Endothelial cell of umbilical vein (primary cell): ENCODE measurements around the gene HASPIN. TPM values are rescaled to one million over a fixed set of nuclear protein-coding genes. Genes with fewer than 3 reads are reported as not detected.

Experiments
- BruUV-seq: library from RNA; stranded (reverse); fragments of 400-500 nt; replicated peaks from 2 replicates; lab custom pipeline; 2021; lab: Mats Ljungman, UMichigan
- CTCF ChIA-PET: fragments of 300-600, 350-600 bp; sonication (Branson Sonifier 250); formaldehyde crosslinking; loops from one replicate; lab custom pipeline; 2021; ENCODE audit warnings: antibody characterized with exemption, inconsistent platforms; lab: Charles Lee
- POLR2A ChIA-PET: fragments of 300-600, 350-600 bp; sonication (Branson Sonifier 250); formaldehyde crosslinking; loops from one replicate; lab custom pipeline; 2021; ENCODE audit warnings: antibody characterized with exemption, inconsistent platforms; lab: Charles Lee
- DNase-seq: peaks from one replicate; pipeline ENCODE4 v3.0.0-alpha.2; 2011; ENCODE audit warnings: low read depth, low spot score
- FAIRE-seq: peaks from 2 replicates; lab custom pipeline; 2011; peaks lifted over from hg19 to GRCh38; lab: Jason Lieb, UNC
- H2AFZ ChIP-seq: 2 replicates; pipeline ENCODE4 v1.6.0; 2012; ENCODE audit warnings: low read depth, low read length, control low read depth, inconsistent platforms
- H3K27ac ChIP-seq: 2 replicates; pipeline ENCODE4 v1.5.1; 2011; ENCODE audit warnings: low read depth, mild to moderate bottlenecking, control low read depth, low read length, moderate library complexity; ENCODE audit not compliant: insufficient read depth
- H3K27me3 ChIP-seq, 2 experiments: 2 replicates each; pipeline versions ENCODE4 v1.6.0 to v1.6.1; 2011; ENCODE audit warnings: low read length in 2 of 2, mixed read lengths in 1 of 2; ENCODE audit not compliant: control insufficient read depth in 2 of 2, insufficient read depth in 2 of 2
- H3K36me3 ChIP-seq, 2 experiments: 2 replicates in 1 of 2; 3 replicates in 1 of 2; pipeline ENCODE4 v1.5.1; 2011; ENCODE audit warnings: low read length in 2 of 2, mild to moderate bottlenecking in 1 of 2, moderate library complexity in 1 of 2; ENCODE audit not compliant: control insufficient read depth in 2 of 2, insufficient read depth in 2 of 2; ENCODE audit errors: extremely low read depth in 1 of 2
- H3K4me1 ChIP-seq: 3 replicates; pipeline ENCODE4 v1.5.1; 2011; ENCODE audit warnings: mild to moderate bottlenecking, low read length; ENCODE audit not compliant: control insufficient read depth, insufficient read depth; ENCODE audit errors: extremely low read depth
- H3K4me2 ChIP-seq: 2 replicates; pipeline ENCODE4 v1.6.1; 2011; ENCODE audit warnings: low read length, control low read depth, mixed read lengths; ENCODE audit not compliant: insufficient read depth
- H3K4me3 ChIP-seq, 3 experiments: fragments of 200-600 bp in 1 of 3; sonication (generic), shearing (Covaris generic) in 1 of 3; replicated peaks in 1 of 3; 2 replicates each; pipeline ENCODE4 v1.5.1; 2011 to 2016; ENCODE audit warnings: control low read depth in 3 of 3, low read length in 3 of 3, mild to moderate bottlenecking in 2 of 3, inconsistent platforms in 1 of 3, low read depth in 1 of 3, moderate library complexity in 1 of 3; ENCODE audit not compliant: insufficient read depth in 1 of 3
- H3K79me2 ChIP-seq: 2 replicates; pipeline ENCODE4 v1.6.0; 2012; ENCODE audit warnings: low read length, inconsistent platforms; ENCODE audit not compliant: control insufficient read depth, insufficient read depth
- H3K9ac ChIP-seq: replicated peaks from 2 replicates; pipeline ENCODE3; 2011; ENCODE audit warnings: low read length, control low read depth; ENCODE audit not compliant: insufficient read depth; ENCODE audit errors: extremely low read depth
- H3K9me1 ChIP-seq: replicated peaks from 3 replicates; pipeline ENCODE4 v1.6.0; 2011; ENCODE audit warnings: mild to moderate bottlenecking, low read length; ENCODE audit not compliant: control insufficient read depth, insufficient read depth; ENCODE audit errors: extremely low read depth
- H3K9me3 ChIP-seq: replicated peaks from 2 replicates; pipeline ENCODE4 v1.5.1; 2012; ENCODE audit warnings: low read length, inconsistent platforms; ENCODE audit not compliant: control insufficient read depth, insufficient read depth
- H4K20me1 ChIP-seq: replicated peaks from 2 replicates; pipeline ENCODE3; 2011; ENCODE audit warnings: mild to moderate bottlenecking, low read length; ENCODE audit not compliant: control insufficient read depth, insufficient read depth; ENCODE audit errors: extremely low read depth
- EZH2 ChIP-seq: IDR thresholded peaks from 2 replicates; pipeline ENCODE4 v1.6.1; 2012; ENCODE audit warnings: borderline replicate concordance, low read depth, mild to moderate bottlenecking, moderate library complexity, low read length, inconsistent platforms; ENCODE audit not compliant: severe bottlenecking
- FOS ChIP-seq: IDR thresholded peaks from 2 replicates; pipeline ENCODE4 v1.6.1; 2011; ENCODE audit warnings: mild to moderate bottlenecking, low read length, moderate library complexity, borderline replicate concordance; ENCODE audit not compliant: insufficient read depth
- GATA2 ChIP-seq: IDR thresholded peaks from 2 replicates; pipeline ENCODE4 v1.7.0; 2011; ENCODE audit warnings: low read depth, mild to moderate bottlenecking, moderate library complexity, mixed read lengths, low read length; ENCODE audit not compliant: insufficient read length, insufficient read depth
- JUN ChIP-seq: IDR thresholded peaks from 2 replicates; pipeline ENCODE4 v1.6.1; 2011; ENCODE audit warnings: borderline replicate concordance, low read depth; ENCODE audit not compliant: insufficient read length, insufficient read depth
- MYC ChIP-seq: IDR thresholded peaks from one replicate; pipeline ENCODE4 v1.6.1; 2011; ENCODE audit warnings: mild to moderate bottlenecking, low read depth, low read length
- POLR2A ChIP-seq: IDR thresholded peaks from 2 replicates; pipeline ENCODE4 v1.6.1; 2012; ENCODE audit warnings: low read depth, mild to moderate bottlenecking, control low read depth, low read length
- POLR2AphosphoS5 ChIP-seq: IDR thresholded peaks from 2 replicates; pipeline ENCODE4 v1.6.1; 2012; ENCODE audit warnings: low read depth, mild to moderate bottlenecking, control low read depth, low read length, moderate library complexity; ENCODE audit not compliant: insufficient read depth
- dilution Hi-C: fragments of 300-500 bp; cut with MboI; formaldehyde crosslinking; loops from one replicate; pipeline ENCODE4 v1.15.0; 2019; ENCODE audit warnings: low sequenced_read_pairs; ENCODE audit not compliant: extremely low pct_ligation_motif_present
- intact Hi-C: fragments of 100-400 bp; cut with micrococcal nuclease; formaldehyde crosslinking; loops from one replicate; pipeline ENCODE4 v1.10.0; 2022
- polyA plus RNA-seq, 4 experiments: library from polyadenylated mRNA; depleted of rRNA in 3 of 4; stranded (reverse) in 3 of 4; unstranded in 1 of 4; fragments of >200 nt; gene quantifications; 2 replicates each; pipeline versions ENCODE4 v1.2.1 to v1.2.3, GENCODE V29; 2011 to 2012; ENCODE audit warnings: missing spikeins in 1 of 4
- total RNA-seq: library from RNA; stranded (reverse); gene quantifications from 2 replicates; pipeline ENCODE4 v1.2.3, GENCODE V29; 2021
- TF ChIP-seq, protein P1 (sequence below): IDR thresholded peaks from 2 replicates; pipeline ENCODE4 v1.6.1; 2011; ENCODE audit not compliant: insufficient read depth, insufficient read length
- TF ChIP-seq, protein P2 (sequence below), 2 donors: IDR thresholded peaks; 1 replicate in 1 of 2; 2 replicates in 1 of 2; pipeline ENCODE4 v1.5.1; 2011; ENCODE audit warnings: low read length in 2 of 2, mild to moderate bottlenecking in 2 of 2, moderate library complexity in 2 of 2, control low read depth in 1 of 2, inconsistent platforms in 1 of 2, low read depth in 1 of 2; ENCODE audit not compliant: insufficient read depth in 1 of 2; ENCODE audit errors: extremely low read depth in 1 of 2

HASPIN gene
- total and polyA plus RNA-seq, 2 donors (not counting 3 experiments of a cell fraction or from before 2014, with no cell fraction given): 2.7 to 13.2 TPM

DNA sequence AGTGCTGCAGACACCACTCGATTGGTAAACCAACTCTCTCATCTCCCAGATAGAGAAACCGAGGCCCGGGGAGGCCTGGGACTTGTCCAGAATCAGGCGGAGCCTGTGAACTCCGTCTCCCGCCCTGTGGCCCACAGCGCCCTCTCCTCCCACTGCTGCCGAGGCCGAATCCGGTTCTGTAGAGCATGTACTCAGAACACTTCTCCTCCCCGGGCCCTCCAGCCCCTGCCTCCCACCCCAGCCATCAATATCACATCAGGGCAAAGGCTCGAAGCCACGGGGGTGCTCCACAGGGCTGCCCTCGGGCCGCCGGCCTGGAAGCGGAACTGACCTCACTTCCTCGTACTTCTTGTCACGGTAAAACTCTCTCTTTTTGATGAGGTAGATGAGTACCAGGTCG, 42.1 kb upstream of the HASPIN start:
- Histone ChIP-seq H3K4me3 (no peak overlapping the region), H3K9ac (no peak overlapping the region), H3K27me3 (peaks cover 0 to 9% of the 10 kb centered on the region in 2 experiments), H2AFZ (no peak overlapping the region), H3K36me3 (no peaks in the 10 kb centered on the region), H3K4me2 (no peak overlapping the region), H4K20me1 (no peaks in the 10 kb centered on the region), H3K9me3 (no peaks in the 10 kb centered on the region), H3K9me1 (no peaks in the 10 kb centered on the region), H3K4me1 (no peaks in the 10 kb centered on the region), H3K27ac (no peak overlapping the region), H3K79me2 (no peaks in the 10 kb centered on the region)
- ChIA-PET CTCF (interaction anchor here (1.3 kb wide), 1 partner anchor 41 kb away, joined by 3 read pairs; no protein-coding TSS in a partner anchor), POLR2A (no interaction called here)
- intact Hi-C loops (no loop called here), dilution Hi-C loops (no loop called here)
- FAIRE-seq (no peak), DNase-seq (no peak)
- BruUV-seq: no TSS peak
- TF ChIP-seq POLR2A: no peak
- no peak for TF ChIP-seq GATA2
- TF ChIP-seq EZH2: no peak
- TF ChIP-seq, protein P1, sequence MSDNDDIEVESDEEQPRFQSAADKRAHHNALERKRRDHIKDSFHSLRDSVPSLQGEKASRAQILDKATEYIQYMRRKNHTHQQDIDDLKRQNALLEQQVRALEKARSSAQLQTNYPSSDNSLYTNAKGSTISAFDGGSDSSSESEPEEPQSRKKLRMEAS: no peak
- no peak for TF ChIP-seq MYC
- TF ChIP-seq POLR2AphosphoS5: no peak
- TF ChIP-seq FOS: no peak

DNA sequence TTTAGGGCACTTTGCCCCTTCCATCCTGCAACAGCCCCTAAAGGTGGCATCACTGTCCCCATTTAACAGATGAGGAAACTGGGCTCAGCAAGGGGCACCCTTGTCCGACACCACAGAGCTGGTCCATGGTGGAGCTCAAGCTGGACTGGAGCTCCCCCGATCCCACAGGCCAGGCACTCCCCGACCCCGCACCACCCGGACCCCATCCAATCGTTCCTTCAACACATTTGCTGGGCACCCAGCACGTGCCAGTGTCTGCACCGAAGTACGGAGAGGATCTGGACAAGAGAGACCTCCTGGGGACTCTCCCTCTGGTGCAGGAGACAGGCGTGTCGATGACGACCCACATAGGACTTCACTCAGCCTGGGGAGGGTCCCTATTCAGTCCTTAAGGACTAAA, 41.7 kb upstream of the HASPIN start:
- no peaks in the 10 kb centered on the region for H3K9me1 ChIP-seq
- H3K36me3 ChIP-seq: no peaks in the 10 kb centered on the region
- H3K27me3 ChIP-seq: peaks cover 0 to 9% of the 10 kb centered on the region in 2 experiments
- no peak overlapping the region for H2AFZ ChIP-seq
- ChIA-PET POLR2A (no interaction called here), CTCF (interaction anchor here (0.7 to 1.8 kb wide), 21 partner anchors 8 to 634 kb away, joined by 3 to 22 read pairs (median 4); partner anchors contain the start of genes HASPIN and P2RX5)
- H3K4me3 ChIP-seq: no peak overlapping the region
- no peaks in the 10 kb centered on the region for H3K4me1 ChIP-seq
- H3K9ac ChIP-seq: no peak overlapping the region
- H3K4me2 ChIP-seq: no peak overlapping the region
- H3K27ac ChIP-seq: no peak overlapping the region
- FAIRE-seq (no peak), DNase-seq (no peak)
- BruUV-seq: no TSS peak
- H3K9me3 ChIP-seq: no peaks in the 10 kb centered on the region
- TF ChIP-seq, protein P2, sequence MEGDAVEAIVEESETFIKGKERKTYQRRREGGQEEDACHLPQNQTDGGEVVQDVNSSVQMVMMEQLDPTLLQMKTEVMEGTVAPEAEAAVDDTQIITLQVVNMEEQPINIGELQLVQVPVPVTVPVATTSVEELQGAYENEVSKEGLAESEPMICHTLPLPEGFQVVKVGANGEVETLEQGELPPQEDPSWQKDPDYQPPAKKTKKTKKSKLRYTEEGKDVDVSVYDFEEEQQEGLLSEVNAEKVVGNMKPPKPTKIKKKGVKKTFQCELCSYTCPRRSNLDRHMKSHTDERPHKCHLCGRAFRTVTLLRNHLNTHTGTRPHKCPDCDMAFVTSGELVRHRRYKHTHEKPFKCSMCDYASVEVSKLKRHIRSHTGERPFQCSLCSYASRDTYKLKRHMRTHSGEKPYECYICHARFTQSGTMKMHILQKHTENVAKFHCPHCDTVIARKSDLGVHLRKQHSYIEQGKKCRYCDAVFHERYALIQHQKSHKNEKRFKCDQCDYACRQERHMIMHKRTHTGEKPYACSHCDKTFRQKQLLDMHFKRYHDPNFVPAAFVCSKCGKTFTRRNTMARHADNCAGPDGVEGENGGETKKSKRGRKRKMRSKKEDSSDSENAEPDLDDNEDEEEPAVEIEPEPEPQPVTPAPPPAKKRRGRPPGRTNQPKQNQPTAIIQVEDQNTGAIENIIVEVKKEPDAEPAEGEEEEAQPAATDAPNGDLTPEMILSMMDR (IDR thresholded peaks at IDR 0.05; ENCODE audit: extremely low read depth in 1 of 2, insufficient read depth in 1 of 2, low read depth in 1 of 2, low read length in 2 of 2): no peak
- no peak for TF ChIP-seq MYC
- TF ChIP-seq, protein P1: no peak
- no peak for TF ChIP-seq FOS
- no peak for TF ChIP-seq JUN
- no peak for TF ChIP-seq POLR2A
- no peak for TF ChIP-seq EZH2
- no peaks in the 10 kb centered on the region for H3K79me2 ChIP-seq
- H4K20me1 ChIP-seq: no peaks in the 10 kb centered on the region
- dilution Hi-C loops (no loop called here), intact Hi-C loops (loop anchor here (2.0 kb wide), 2 partner anchors 41 to 145 kb away; partner anchors contain the start of gene HASPIN)
